HG02870 (cell line): ENCODE measurements around the gene STON1.
"Not testable (repeated sequence)": the region's sequence is repeated elsewhere in the genome, so short reads cannot be mapped to it uniquely, and the experiment has no call there.

ENCODE experiments used
- ATAC-seq: cut with Tn5 transposase; IDR thresholded peaks from one replicate; pipeline ENCODE4 v1.9.1; 2021; ENCODE audit warnings: mild to moderate bottlenecking, moderate library complexity; ENCODE audit not compliant: unreplicated experiment

The STON1 gene

DNA sequence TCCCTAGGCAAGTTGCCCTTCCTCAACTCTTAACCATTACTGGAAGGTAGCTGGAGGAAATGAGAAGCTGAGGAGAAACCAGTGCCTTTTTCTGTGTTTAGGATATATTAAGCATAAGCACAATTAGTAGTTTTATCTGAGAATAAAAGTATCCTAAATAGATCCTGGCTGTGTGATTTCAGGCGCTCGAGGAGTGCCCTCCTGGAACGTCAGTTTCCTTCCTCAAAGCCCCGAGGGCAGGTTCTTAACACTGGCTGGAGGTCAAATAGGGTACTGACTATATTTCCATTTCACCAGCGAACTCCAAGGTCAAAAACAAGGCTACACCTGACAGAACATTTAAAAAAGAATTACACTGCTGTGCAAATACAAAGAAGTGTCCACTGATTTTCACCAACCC lies 1.5 kb upstream of the STON1 start:
- no peak for ATAC-seq

DNA sequence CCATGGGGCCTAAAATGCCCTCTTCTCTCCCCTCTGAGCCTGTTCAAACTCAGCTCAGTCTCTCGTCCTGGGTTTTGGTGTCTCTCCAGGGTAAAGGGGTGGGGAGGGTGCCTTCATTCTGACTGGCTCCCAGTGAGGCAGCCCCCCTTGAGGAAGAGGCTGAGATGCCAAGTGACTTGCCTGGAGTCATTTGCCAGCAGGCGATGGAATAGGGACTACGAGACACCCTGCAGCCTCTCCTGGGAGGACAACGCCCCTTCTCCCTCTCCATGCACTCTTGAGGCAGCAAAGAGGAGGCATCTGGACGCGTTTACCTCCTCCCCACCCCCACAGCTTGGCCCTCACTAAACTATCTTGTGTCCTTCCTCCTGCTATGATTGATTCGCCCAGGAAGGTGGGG lies 760 bp upstream of the STON1 start:
- ATAC-seq: no peak

DNA sequence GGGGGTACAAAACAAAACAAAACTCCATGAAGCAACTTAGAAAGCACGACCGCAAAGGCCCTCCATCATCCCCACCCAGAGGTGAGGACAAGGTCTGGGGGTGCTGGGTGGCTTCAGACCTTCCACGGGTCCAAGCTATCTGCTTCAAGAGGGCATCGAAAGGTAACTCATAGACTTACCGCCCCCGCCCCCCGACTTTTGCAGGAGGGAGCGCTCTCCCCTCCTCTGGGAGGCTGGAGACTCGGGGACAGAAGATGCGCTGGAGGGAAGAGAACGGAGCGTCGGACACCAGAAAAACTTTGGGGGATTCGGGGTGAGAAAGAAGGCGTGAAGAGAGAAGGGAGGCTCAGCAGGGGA lies 300 bp upstream of the STON1 start:
- ATAC-seq: peak; percentile 8

DNA sequence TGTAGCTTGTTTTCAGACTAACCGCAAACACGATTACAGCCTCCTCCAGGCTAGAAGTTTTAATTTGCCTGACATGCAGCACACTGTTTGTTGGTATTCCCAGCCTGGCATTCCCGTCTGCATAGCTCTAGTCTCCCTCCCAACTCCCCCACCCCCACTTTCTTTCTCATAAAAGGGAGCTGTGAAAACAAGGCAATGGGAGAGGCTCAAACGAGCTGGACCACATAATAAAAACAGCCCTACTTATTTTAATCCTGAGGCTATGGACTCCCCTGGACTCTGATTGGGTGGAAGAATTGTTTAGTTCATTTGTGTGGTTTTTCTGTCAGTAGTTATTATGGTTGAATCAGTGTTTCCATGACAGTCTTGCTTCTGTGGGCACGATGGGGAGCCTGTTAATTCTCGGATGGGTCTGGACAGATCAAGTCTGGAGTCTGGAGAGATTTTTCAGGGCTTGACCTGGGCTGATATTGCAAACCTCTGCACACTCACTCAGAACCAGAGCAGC lies 1.2 kb downstream of the STON1 start:
- ATAC-seq: no peak

DNA sequence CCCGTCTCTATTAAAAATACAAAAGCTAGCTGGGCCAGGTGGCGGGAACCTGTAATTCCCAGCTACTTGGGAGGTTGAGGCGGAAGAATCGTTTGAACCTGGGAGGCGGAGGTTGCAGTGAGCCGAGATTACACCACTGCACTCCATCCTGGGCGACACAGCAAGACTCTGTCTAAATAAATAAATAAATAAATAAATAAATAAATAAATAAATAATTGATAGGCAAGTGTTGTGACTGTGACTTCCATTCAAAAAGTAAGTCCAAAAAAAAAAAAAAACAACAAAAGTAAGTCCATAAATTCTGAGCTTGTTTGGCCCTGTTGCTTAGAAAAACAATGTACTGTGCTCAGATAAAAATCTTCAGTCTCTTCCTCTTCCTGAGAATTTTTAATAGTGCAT lies 2.2 kb downstream of the STON1 start:
- no peak for ATAC-seq

DNA sequence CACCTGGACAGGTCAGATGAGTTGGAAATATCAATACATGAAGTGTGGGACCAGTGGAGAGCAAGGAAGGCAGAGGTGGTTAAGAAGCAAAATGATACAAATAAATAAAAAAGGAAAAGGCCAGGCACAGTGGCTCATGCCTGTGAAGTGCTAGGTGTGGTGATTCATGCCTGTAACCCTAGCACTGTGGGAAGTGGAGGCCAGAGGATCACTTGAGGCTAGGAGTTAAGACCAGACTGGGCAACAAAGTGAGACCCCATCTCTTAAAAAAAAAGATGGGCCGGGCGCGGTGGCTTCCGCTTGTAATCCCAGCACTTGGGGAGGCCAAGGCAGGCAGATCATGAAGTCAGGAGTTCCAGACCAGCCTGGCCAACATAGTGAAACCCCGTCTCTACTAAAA lies 2.9 kb downstream of the STON1 start:
- ATAC-seq: no peak

DNA sequence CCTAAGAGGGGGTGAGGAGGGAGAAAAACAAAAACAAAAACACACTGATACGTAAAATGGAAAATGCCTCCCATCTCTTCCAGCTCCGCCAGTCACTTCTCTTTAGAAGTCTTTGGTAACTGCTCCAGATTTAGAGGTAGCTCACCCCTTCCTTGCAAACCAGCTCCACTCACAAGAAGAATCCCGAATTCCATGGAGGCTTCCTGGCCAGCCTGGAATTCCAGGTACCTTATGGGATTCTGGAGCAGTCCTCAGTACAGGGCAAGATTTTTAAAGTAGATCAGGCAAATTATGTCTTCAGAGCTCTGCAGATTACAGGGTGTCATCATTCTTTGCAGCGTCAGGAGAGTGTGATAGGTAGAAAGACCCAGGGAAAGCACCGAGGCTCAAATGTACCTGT lies 4.8 kb downstream of the STON1 start:
- ATAC-seq: no peak

DNA sequence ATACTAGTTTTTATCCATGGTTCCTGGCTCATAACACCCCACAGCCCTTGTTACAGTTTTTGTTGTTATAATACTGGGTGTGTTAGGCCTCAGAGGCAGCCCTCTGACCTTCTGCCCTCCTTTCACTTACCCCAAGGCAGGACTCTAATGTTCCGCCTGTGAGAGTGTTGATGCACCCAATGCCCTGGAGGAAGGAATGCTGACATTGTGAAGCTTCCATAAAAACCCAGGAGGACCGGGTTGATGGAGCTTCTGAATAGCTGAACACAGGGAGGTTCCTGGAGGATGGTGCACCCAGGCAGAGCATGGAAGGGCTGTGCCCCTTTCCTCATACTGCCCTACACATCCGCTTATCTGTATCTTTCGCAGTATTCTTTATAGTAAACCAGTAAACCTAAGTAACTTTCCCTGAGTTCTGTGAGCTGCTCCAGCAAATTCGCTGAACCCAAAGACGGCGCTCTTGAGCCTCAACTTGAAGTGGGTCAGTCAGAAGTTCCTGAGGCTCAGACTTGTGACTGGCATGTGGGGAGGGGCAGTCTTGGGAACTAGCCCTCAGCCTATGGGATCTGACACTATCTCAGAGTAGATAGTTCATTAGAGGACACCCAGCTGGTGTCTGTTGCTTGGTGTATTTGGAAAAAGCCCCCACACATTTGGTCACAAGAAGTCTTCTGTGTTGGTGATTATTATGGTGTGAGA lies 10.4 kb downstream of the STON1 start:
- no peak for ATAC-seq

DNA sequence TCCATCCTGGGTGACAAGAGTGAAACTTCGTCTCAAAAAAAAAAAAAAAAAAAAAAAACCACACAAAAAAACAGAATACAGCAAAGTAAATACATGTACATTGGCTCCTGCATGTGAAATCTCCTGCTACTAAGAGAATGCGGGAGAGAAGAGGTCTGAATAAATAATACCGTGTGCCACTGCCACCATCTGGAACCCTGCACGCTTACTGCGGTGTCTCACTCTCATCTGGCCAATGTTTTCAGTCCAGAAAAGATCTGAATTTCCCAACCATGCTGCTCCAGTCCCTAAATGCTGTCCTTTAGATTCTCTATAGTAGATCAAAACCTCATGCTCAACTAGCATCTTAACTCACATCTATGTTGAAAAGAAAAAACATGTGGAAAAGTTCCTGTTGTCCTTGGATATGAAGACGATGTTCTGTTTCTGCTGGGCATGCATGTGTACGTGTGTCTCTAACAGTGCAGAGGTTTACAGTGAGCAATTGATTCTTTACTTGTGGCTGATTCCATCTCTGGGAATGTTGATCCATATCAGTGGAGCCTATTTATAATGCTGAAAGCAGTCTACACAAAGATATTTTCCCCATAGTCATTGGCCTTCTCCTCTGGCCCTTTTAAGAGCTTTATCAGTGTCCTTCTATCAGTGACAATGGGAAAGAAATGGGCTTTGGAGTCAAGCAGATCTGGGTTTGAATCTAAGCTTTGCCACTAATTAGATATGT lies 11.9 kb downstream of the STON1 start:
- ATAC-seq: no peak

DNA sequence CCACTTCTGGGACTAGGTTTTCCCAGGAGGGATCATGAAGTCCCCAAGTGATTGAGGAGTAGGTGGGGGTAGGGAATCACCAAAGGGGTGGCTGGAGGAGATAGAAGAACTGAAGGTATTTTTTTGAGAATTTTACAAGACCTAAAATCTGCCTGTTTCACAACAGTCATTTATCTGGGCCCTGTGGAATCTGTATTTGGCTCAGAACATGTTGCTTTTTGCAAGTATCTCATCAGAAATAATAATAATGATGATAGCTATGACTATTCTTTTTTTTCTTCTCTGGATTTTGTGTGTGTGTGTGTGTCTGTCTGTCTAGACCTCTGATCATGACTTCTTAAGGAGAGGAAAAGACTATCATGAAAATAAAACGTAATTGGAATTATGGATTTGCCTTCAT lies 13.9 kb downstream of the STON1 start:
- no peak for ATAC-seq

DNA sequence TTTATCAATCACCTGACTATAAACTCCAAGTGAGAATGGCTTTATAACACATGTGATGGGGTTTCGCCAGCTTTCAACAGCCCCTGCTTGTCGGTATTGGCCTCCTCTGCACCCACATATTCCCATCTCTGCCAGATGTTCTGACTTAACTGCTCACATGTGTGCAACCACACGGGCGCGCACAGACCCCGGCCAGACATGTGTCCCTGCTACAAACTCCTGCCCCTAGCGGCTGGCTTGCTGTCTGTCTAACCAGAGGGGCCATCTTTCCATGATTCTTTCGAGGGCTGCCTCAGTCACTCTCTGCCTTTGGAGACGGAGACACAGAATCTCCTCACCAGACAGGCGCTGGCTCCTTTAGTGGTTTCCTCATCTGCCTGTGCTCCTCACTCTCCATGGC lies 15.3 kb downstream of the STON1 start:
- ATAC-seq: no peak

DNA sequence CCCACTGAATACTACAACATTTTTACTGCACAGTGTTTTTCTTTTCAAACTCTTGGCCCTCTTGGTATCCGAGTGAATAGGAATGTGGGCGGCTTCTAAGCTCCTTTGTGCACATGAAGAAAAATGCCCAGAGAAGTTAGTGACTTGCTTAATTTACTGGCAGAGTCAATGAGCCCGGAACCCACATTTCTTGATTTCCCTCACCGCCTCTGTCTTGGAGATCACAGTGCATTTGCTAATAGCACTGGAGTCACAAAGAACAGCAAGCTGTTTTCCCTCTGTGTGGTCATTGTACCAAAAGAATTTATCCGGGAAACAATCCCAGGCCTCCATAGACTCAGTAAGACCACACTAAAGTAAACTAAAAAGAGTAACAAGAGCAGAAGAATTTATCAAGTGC lies 18.9 kb downstream of the STON1 start:
- ATAC-seq: no peak

DNA sequence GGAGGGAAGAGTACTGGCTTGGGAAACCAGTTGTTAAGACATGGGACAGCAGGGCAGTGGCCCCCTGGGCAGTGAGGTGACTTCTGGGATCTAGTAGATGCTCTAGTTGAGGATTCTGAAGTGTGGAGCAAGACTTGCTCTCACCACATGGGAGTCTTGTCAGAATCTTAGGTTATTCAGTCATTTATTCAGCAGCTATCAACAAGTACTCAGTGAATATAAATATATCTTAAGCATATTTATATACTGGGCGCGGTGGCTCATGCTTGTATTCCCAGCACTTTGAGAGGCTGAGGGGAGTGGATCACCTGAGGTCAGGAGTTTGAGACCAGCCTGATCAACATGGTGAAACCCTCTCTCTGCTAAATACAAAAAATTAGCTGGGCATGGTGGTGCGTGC lies 20.0 kb downstream of the STON1 start:
- no peak for ATAC-seq

DNA sequence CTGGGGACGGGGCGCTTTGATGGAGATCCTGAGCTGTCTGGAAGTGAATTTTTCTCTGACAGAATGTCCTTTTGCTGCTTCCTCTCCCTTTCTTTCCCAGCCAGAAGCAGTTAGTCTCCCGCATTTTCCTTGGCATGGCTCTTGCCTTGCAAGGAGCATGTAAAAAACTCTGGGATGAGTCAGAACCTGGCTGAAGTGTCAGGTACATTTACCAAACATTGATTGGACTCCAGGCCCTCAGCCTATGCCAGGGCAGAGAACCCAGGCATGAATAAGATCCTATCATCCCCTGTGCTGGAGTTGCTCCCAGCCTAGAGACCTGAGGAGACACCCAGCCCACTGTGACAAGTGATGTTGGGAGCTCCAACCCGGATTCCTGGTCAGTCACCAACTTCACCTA lies 21.6 kb downstream of the STON1 start:
- no peak for ATAC-seq

DNA sequence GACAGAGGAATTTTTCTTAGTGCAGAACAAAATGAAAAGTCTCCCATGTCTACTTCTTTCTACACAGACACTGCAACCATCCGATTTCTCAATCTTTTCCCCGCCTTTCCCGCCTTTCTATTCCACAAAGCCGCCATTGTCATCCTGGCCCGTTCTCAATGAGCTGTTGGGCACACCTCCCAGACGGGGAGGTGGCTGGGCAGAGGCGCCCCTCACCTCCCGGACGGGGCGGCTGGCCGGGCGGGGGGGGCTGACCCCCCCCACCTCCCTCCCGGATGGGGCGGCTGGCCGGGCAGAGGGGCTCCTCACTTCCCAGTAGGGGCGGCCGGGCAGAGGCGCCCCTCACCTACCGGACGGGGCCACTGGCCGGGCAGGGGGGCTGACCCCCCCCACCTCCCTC lies 25.1 kb downstream of the STON1 start:
- ATAC-seq: not testable (repeated sequence)

DNA sequence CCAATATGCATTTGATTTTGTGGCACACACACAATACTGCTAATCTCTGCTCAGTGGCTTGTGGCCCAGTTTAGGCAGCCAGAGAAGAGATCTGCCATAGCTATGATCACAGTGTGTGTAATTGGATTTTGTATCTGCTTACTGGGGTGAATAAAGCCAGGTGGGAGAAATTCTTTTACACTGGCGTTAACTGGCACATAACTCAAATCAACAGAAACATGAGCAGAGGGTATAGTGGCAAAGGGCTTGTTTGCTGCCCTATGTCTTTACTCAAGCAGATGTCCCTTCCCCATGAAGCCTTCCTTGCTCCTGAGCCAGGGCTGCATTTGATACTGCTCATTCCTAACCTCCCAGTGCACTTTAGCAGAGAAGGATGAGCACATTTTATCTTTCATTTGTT lies 28.5 kb downstream of the STON1 start:
- ATAC-seq: no peak

DNA sequence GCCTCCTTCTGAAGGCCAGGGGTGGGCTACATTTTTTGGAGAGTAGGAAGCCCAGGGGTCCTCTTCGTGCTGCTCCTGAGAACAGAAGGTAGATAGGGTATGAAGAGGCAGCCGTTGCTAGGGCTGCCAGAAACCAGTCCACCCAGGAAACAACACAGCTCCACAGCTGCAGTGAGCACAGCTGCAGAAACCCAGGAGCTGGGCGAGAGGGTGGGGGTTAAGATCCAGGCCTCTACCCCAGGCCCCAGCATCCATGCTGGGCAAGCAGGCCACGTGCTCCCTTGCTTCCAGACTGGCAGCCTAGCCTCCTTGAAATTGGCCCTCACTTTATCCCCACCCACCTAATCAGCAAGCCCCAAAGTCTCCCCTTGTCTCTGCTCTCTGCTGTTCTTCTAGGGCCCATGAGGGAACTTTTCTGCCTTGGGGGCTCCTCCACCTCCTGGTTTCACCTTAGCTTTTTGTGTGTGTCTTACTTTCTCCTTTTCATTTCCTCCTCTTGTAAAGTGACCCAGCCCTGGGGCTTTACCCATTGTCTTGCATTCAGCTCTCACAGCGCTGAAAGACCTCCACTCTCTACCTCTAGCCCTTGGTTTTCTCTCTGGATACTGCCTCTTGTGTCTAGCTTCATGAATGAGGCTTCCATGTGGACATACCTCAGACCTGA lies 30.7 kb downstream of the STON1 start:
- peak; percentile 56 for ATAC-seq

DNA sequence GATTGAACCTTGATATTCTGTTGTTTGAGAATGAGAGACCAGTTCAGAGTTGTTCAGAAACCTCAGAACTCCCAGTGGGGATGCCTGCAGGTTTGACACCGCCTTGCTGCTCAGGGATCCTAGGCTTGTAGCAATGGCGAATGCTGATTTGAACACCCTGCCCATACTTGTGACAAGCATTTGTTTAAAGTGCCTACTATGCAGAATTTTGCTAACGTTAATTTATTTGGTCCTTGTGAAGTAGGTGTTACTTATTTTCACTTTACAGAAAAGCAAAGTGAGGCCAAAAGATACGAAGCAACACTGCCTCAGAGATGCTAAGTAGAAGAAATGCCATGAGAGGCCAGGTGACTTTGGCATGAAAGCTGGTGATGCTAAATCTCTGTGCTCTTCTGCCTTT lies 32.3 kb downstream of the STON1 start:
- ATAC-seq: no peak

DNA sequence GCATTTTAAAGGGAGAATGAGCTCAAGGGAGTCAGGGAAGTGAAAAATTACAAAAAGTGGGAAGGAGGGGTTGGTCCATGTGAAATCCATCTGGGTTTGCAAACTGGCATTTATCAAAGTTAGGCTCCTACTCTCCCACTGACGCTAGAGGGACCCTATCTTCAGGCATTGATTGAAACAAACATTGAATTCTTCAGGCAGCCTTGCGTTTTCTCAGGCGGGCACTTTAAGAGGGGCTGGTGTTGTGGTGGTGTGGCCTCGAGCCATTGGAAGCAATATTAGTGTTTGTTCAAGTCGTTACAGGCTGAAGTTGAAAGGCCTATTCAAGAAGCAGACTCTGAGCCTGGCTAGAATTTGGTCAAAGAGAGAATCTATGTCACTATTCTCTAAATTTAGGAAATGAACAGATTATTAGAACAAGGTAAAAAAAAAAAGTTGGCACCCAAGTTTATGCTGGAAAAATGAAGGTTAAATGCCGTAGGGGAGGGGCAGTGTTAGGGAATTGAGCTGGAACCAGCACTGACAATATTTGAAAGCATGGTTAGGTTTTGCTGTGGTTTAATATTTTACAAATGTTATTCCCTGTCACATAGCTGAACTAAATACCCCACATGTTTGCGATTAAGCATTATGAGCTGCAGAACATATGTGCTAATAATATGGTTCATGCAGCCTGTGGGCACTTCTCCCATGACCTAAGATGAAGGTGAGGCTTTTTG lies 36.8 kb downstream of the STON1 start:
- ATAC-seq: no peak

DNA sequence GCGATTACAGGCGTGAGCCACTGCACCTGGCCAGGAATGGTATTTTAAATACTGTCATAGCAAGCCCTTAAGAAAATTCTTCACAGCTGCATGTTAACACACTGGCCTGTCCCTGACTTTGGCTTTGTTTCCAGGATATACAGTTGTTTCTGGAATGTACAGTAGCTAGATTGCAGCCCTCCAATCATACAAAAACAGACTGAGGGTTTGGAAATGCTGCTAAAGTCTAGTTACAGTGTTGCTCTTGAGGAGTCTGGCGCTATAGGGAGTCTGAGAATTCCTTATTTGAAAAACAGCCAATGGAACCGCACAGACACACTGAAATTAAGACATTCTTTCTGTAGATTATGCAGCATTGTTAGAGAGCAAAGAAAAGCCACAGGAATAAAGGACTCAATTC lies 37.7 kb downstream of the STON1 start:
- no peak for ATAC-seq

DNA sequence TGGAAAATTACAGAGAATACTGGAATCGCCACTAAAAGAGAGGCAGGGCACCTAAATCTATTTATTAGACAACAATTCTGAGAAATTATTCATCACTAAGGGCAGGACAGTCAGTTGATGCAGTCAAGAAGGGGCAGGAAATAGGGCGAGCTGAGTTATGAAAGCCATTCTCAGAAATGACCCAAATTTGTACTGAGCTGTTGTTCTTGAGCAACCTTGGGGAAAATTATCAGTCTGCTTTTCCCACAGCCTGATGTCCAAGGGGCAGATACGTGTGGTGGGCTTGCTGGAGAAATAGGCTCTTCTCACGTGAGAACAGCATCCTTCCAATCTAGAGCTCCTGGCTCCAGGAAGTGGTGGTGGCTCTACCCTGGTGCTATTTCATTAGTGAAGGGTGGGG lies 38.6 kb downstream of the STON1 start:
- no peak for ATAC-seq

DNA sequence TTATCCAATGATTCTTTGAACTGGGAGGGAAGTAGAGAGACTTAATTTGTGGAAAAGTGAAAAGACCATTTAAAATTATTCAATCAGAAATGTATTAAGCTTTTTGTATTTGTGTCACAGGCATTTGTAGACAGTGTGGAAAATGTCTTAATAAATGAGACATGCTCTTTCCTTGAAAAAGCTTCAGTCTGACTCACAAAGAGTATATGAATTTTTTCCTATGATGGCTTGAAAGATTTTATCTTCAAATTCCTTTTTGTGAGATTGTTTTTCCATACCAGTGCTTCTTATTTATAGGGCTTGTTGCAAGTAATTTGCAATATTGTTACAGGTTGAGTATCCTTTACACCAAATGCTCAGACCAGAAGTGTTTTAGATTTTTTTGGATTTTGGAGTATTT lies 39.5 kb downstream of the STON1 start:
- no peak for ATAC-seq
